Measurements from ENCODE around the gene PARD3B.

- no peak for TF ChIP-seq POLR2A (IDR thresholded peaks at IDR 0.05; ENCODE audit: low read depth, low read length)
- no peak for TF ChIP-seq RELA (IDR thresholded peaks at IDR 0.05; ENCODE audit: borderline replicate concordance, partially characterized antibody)
- no peak for TF ChIP-seq NFXL1 (IDR thresholded peaks at IDR 0.05; ENCODE audit: borderline replicate concordance)
- no peak for TF ChIP-seq CHD2 (IDR thresholded peaks at IDR 0.05; ENCODE audit: borderline replicate concordance, low read depth, low read length)
- no peak for TF ChIP-seq ZBTB40 (IDR thresholded peaks at IDR 0.05; ENCODE audit: borderline replicate concordance)
Measured at GRCh38 chr2:205274801-205275200, 729.5 kb downstream of the PARD3B start.
